GM13977 (cell line): Measurements from ENCODE around the gene KLHL30.

ENCODE experiments used
- DNase-seq: peaks from one replicate; pipeline ENCODE4 v3.0.0; 2012; ENCODE audit warnings: low spot score
- in situ Hi-C: fragments of 300-500 bp; cut with MboI; formaldehyde crosslinking; loops from one replicate; pipeline ENCODE4 v1.12.0; 2022; ENCODE audit warnings: low sequenced_read_pairs, low pct_unique_long_range_greater_than_20kb, mixed read lengths, inconsistent platforms; ENCODE audit not compliant: unreplicated experiment
- TF ChIP-seq, protein P1 (sequence below): IDR thresholded peaks from 2 replicates; pipeline ENCODE4 v1.5.1; 2012; ENCODE audit warnings: mild to moderate bottlenecking, control low read depth; ENCODE audit not compliant: insufficient read depth; ENCODE audit errors: extremely low read depth, missing control alignments

The KLHL30 gene

DNA sequence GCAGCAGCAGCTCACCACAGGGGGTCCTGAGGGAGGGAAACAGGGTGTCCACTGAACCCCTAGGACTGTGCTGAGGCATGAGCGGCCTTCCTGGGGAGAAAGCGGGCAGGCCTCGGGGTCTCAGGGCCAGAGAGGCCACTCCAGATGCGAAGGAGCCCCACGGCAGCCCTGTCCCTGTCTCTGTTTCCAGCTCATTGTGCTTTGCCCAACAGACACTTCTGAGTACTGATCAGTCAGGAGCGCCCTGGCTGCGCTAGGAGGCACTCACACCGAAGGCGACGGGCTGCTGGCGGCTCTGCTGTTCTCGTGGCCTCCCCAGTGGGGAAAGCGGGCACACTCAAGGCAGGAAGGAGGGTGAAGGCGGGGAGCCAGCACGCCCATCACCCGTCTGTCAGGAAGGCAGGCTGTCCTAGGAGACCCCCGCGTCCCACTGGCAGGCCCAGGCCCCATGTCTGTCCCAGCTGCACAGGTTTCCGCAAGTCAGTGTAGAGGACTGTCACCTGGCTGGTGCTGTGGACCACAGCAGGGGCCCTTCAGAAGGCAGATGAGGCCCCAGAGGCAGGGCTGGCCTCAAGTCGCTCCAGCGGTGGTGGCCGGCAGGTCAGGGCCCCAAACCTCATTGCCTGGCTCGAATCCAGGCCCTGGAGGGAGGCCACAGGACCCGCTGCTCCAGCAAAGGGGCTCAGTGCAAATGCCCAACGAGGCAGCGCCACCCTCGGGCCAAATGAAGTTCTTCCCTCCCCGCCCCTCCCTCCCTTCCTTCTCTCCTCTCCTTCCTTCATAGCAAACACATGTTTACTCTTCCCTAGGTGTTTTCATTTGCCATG, 31.6 kb upstream of the KLHL30 start:
- no peak for DNase-seq
- in situ Hi-C loops, result no loop called here
- TF ChIP-seq, protein P1, sequence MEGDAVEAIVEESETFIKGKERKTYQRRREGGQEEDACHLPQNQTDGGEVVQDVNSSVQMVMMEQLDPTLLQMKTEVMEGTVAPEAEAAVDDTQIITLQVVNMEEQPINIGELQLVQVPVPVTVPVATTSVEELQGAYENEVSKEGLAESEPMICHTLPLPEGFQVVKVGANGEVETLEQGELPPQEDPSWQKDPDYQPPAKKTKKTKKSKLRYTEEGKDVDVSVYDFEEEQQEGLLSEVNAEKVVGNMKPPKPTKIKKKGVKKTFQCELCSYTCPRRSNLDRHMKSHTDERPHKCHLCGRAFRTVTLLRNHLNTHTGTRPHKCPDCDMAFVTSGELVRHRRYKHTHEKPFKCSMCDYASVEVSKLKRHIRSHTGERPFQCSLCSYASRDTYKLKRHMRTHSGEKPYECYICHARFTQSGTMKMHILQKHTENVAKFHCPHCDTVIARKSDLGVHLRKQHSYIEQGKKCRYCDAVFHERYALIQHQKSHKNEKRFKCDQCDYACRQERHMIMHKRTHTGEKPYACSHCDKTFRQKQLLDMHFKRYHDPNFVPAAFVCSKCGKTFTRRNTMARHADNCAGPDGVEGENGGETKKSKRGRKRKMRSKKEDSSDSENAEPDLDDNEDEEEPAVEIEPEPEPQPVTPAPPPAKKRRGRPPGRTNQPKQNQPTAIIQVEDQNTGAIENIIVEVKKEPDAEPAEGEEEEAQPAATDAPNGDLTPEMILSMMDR, result peak; percentile 52

DNA sequence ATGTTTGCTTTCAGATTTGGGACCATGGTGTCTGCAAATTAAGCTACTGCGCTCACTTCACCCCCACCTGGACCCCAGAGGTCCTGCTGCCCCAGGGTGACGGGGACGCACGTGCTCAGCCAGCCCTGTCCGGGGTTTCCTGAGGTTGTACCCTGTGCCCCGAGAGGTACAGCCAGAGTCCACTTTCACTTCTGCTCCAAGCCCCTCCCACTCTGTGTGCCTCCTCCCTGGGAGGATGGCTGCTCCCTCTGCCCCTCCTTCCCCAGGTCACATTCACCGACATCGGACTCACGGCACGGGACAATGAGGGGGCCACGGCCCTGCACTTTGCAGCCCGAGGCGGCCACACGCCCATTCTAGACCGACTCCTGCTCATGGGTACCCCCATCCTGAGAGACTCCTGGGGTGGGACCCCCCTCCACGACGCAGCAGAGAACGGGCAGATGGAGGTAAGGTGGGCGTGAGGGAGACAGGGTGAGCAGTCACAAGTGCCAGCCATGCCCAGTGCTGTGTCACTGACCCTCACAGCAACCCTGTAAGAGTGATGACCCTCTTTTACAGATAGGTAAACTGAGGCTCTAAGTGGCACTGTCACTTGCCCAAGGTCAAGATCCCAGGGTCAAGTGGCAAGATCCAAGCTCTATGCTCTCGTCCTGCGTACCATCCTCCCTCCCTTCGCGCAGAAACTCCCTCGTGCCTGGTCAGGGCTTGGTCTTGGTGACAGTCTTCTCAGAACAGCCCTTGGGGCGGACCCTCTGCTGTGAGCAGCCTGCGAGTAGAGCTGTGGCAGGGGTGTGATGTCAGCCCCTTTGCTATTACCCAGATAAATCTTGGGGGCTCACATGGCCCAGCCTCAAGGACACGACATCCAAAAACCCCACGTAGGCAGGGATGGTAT, 30.7 kb upstream of the KLHL30 start:
- TF ChIP-seq, protein P1, result no peak
- in situ Hi-C loops, result no loop called here
- no peak for DNase-seq

DNA sequence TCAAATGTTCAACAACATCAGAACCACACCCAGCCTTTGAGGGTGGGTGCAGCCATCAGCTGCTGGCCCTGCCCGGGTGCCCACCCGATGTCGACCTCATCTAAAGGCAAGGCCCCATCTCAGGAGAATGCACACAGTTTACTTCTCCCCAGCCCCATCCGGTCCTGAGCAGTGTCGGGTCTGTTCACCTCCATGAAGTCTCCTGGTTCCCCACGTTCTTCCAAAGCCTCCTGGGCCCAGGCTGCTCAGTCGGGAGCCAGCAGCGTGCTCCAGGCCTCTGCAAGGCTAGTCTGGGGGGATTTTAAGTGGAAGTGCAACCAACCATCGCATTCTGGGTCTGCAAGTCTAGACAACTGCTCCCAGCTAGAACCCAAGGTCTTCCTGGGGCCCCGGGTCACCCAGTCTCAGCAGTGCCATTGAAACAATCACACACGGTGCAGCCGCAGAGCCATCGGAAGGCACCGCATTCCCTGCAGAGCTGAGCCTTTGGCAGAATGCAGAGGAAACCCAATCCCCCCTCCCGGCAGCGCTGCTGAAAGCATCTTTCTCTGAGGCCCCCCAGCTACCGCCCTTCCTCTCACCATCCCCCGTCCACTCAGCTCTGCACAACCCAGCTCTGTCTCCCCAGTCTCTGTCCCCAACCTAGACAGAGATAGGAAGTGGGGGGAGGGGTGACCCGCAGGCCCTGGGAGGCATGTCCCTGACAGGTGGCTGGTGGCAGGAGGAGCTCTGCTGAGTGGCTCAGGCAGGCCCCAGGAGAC, 29.9 kb upstream of the KLHL30 start:
- TF ChIP-seq, protein P1, result no peak
- in situ Hi-C loops, result no loop called here
- no peak for DNase-seq

DNA sequence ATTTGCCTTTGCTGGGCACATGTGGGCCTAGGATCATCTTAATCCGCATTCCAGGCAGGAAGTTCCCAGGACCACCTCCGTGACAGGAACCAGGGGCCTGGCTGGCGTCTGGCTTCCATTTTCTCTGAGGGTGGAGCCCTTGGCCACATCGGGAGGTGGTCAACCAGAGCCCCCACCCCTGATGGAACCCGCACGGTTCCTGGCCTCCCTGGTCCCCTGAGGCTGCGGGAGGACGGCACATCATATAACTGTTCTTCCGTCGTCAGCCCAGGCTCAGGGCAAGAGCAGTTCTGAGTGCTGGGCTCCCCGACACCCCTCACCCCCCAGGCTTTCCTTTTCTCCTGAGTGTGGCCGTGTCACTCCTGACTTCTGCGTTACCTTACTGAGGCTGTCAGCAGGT, 24.9 kb upstream of the KLHL30 start:
- in situ Hi-C loops, result no loop called here

DNA sequence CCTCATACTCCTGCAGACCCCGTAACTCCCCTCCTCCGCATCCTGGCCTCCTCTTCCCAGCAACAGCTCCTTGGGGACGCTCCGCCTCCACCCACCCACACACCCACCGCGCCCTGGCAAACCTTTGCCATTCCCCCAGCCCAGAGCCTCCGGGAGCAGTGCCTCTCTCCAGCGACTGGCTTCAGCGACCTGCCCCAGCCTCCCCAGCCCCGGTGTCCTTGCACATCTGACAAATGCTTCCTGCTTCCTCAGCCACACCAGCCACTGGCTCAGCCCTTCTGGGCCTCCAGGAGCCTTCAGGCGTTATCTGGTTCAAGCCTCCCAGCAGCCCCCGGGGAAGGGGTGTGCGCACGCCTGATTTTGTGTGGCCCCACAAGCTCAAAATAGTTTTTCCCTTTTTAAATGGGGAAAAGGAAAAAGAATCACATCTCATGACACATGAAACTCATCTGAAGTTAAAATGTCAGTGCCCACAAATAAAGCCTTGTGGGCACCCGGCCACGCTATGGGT, 24.1 kb upstream of the KLHL30 start:
- in situ Hi-C loops, result no loop called here
- DNase-seq, result no peak

More for the DNA sequence above, 24.9 kb upstream of the KLHL30 start:
- DNase-seq, result no peak
- TF ChIP-seq, protein P1, result no peak

More for the DNA sequence above, 24.1 kb upstream of the KLHL30 start:
- TF ChIP-seq, protein P1, result no peak
